Ecto neural progenitor cell (in vitro differentiated cells): Measurements from ENCODE around the gene CAPRIN2.

Experiments used
- DNase-seq: peaks from one replicate; pipeline ENCODE4 v3.0.0-alpha.2; 2018; ENCODE audit warnings: low spot score

Gene CAPRIN2

GRCh38 chr12:30764251-30764650, 9.5 kb upstream of the CAPRIN2 start:
- DNase-seq = no peak

GRCh38 chr12:30763053-30763452, 8.3 kb upstream of the CAPRIN2 start:
- no peak for DNase-seq

GRCh38 chr12:30761730-30762129, 7.0 kb upstream of the CAPRIN2 start:
- no peak for DNase-seq

- DNase-seq = no peak
Measured at GRCh38 chr12:30757316-30757715, 2.6 kb upstream of the CAPRIN2 start.

GRCh38 chr12:30756074-30756473, 1.3 kb upstream of the CAPRIN2 start:
- DNase-seq = no peak

- no peak for DNase-seq
Measured at GRCh38 chr12:30755395-30755762, 628 bp upstream of the CAPRIN2 start.

- no peak for DNase-seq
Measured at GRCh38 chr12:30754383-30754749, 385 bp downstream of the CAPRIN2 start.

GRCh38 chr12:30753751-30754382, 884 bp downstream of the CAPRIN2 start:
- DNase-seq = no peak

- peak; percentile 69 for DNase-seq
Measured at GRCh38 chr12:30753233-30753632, 1.5 kb downstream of the CAPRIN2 start.

GRCh38 chr12:30752255-30752654, 2.5 kb downstream of the CAPRIN2 start:
- no peak for DNase-seq

GRCh38 chr12:30748147-30748546, 6.6 kb downstream of the CAPRIN2 start:
- no peak for DNase-seq

- no peak for DNase-seq
Measured at GRCh38 chr12:30746190-30746589, 8.6 kb downstream of the CAPRIN2 start.

GRCh38 chr12:30744321-30744720, 10.4 kb downstream of the CAPRIN2 start:
- no peak for DNase-seq

GRCh38 chr12:30740274-30740673, 14.5 kb downstream of the CAPRIN2 start:
- no peak for DNase-seq

- no peak for DNase-seq
Measured at GRCh38 chr12:30739020-30739419, 15.7 kb downstream of the CAPRIN2 start.

GRCh38 chr12:30732954-30733637, 21.7 kb downstream of the CAPRIN2 start:
- no peak for DNase-seq

GRCh38 chr12:30730011-30730410, 24.7 kb downstream of the CAPRIN2 start:
- DNase-seq = no peak

GRCh38 chr12:30729547-30729946, 25.2 kb downstream of the CAPRIN2 start:
- DNase-seq = no peak

- DNase-seq = no peak
Measured at GRCh38 chr12:30726647-30727046, 28.1 kb downstream of the CAPRIN2 start.

- no peak for DNase-seq
Measured at GRCh38 chr12:30725739-30726138, 29.0 kb downstream of the CAPRIN2 start.

GRCh38 chr12:30719060-30719459, 35.7 kb downstream of the CAPRIN2 start:
- DNase-seq = no peak

GRCh38 chr12:30707613-30708342, 47.0 kb downstream of the CAPRIN2 start:
- DNase-seq = no peak

- no peak for DNase-seq
Measured at GRCh38 chr12:30706476-30706875, 48.3 kb downstream of the CAPRIN2 start.
